NCI-H2196 treated with DMSO at 0.1 percent for 48 hours (cell line): ENCODE data around the gene MYO5C.
"Not testable (repeated sequence)": the region's sequence is repeated elsewhere in the genome, so short reads cannot be mapped to it uniquely, and the experiment has no call there.

ENCODE experiments used
- DNase-seq: peaks from one replicate; lab custom pipeline; 2025; ENCODE audit not compliant: unreplicated experiment; lab: John Stamatoyannopoulos, UW

The MYO5C gene

GRCh38 chr15:52308446-52309153 is 13.0 kb upstream of the MYO5C start:
- no peak for DNase-seq

DNA sequence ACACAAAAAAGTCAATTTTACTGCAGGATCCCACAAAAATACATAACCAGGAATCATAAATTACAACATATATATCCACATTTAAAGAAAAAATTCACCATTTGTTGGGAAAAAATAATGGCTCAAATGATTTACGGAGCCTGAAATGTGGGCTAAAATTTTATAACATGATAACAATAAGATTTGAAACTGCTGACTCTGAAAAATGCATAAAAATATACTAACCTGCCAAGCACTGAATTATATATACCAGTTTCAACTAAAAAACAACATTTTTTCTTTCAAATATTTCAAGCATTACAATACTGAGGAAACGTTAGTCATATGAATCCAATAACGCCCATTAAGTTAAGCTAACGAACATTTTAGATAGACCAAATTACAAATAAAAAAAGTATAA is 12.2 kb upstream of the MYO5C start:
- DNase-seq, result no peak

DNA sequence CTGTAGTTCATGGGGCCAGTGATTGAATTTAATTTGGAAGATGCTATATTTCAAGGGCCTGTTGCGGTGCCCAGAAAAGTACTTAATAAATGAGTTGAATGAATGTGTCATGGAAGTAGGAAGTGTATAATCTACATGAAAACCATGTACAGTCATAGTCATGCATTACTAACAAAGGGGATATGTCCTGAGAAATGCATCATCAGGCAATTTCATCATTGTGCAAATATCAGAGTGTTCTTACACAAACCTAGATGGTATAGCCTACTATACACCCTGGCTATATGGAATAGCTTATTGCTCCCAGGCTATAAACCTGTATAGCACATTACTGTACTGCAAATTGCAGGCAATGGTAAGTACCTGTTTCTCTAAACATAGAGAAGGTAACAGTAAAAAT is 10.7 kb upstream of the MYO5C start:
- DNase-seq, result no peak

DNA sequence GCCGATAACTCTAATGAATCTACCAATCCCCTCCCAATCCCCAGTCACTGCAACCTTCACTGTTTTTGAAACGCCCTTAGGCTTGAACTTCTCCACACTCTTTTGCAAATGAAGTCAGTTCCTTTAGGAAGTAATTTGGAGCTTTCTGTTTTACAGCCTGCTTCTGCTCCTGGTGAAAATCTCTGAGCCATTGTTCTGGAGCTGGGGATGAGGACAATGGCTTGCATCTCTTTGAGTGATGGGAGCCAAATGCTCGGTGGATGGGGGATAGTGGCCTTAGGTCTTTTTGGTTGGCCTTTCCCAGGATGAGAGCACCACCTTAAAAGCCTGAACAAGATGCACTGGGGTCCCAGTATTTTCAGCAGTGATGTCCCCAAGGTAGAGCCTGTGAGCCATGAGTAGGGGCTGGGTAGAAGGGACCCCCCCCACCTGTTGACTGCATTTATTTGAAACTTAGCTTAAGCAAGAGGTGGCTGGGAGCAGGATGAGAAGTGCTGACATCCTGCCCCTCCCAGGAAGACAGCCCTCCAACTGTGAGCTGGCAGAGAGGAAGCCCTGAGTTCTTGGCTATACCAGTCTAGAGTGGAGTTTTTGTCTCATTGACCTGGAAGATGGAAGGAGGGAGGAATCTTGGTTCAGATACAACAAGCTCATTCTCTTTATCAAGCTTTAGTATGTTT is 7.6 kb upstream of the MYO5C start:
- no peak for DNase-seq

- DNase-seq, result no peak
These were observed 5.8 kb upstream of the MYO5C start for GRCh38 chr15:52301265-52301847.

DNA sequence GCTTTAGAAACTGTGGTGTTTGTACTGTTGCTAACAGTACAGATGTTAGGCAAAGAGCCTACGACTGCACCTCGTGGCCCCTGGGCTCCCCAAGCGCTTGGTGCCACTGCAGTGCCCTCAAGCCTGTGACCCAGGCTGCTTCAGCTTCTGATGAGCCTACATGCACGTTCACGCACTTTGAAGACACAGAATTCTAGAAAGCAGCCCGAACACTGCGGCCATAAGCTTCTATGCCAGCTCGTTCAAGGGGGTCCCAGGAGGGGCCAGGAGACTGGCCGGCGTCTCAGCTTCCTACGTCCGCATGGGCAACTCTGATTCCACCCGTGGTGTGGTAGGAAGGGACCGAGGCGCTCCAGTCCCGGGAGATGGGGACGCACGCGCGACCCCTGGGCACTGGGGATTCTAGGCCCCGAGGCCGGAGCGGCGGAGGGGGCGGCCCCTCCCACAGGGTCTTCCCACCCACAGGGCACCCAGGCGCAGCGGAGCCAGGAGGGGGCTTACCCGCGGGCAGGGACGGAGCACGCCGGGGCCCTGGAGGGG is 653 bp downstream of the MYO5C start:
- no peak for DNase-seq

- DNase-seq, result no peak
These were observed 2.7 kb downstream of the MYO5C start for GRCh38 chr15:52292780-52293392.

- DNase-seq, result no peak
These were observed 4.4 kb downstream of the MYO5C start for GRCh38 chr15:52291204-52291603.

- no peak for DNase-seq
These were observed 4.8 kb downstream of the MYO5C start for GRCh38 chr15:52290800-52291199.

GRCh38 chr15:52290329-52290728 is 5.3 kb downstream of the MYO5C start:
- DNase-seq, result no peak

GRCh38 chr15:52289629-52290081 is 5.9 kb downstream of the MYO5C start:
- DNase-seq, result no peak

- DNase-seq, result no peak
These were observed 6.6 kb downstream of the MYO5C start for GRCh38 chr15:52288986-52289385.

DNA sequence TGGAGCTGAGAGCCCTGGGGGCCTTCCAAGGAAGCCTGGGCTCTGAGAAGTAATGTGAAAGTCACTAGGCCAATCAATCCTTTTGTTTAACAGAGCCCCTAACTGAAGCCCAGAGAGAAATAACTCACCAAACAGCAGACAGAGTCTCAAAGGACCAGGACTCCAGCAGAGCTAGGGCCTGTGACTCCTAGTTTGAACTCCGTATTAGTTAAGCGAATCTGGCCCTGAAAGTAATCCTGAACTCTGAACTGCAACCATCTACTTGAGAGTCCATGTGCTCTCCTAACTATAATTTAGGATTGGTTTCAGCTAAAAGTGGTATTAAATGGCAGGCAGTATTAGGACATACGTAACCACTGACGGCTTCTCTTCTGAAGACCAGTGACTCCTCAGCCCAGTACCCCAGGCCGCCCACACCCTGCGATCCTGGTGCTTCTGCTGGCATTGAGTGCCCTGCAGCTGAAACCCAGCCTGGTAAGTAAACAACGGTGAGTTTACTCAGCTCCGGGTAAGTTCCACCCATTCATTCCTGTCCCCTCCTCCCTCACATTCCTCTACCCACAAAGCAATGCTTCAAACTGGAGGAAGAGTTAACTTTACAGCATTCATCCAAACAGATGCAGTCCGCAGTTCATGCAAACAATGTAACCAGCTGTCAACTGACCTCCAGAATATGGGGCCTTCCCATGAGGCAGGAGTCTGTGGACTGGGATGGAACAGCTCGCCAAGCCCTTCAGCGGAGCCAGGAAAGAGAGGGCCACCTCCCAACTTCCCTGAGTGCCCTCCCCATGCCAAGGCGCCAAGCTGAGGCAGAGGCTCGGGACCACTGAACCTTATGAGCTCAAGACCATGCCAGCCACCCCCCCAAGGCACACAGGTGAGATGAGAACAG is 7.3 kb downstream of the MYO5C start:
- peak; percentile 28 for DNase-seq

DNA sequence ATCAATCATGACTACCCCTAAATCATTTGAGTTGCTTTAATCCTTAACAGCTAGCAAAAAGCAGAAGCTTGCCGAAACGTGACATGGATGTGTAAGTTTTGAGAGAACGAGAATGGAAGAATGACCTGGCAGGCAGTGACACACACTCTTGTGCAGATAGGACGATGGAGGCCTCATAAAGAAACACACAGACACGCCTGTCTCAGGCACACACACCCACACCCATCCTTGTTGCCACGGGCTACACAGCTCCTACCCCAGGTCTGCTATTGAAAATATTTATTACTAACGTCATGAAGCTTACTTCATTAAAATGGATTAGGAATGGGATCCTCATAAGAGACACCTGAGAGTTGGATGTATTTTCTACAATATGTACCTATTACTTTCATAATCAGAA is 8.5 kb downstream of the MYO5C start:
- DNase-seq, result no peak

- not testable (repeated sequence) for DNase-seq
These were observed 9.7 kb downstream of the MYO5C start for GRCh38 chr15:52285941-52286340.

- no peak for DNase-seq
These were observed 11.4 kb downstream of the MYO5C start for GRCh38 chr15:52284164-52284563.

GRCh38 chr15:52283281-52283680 is 12.3 kb downstream of the MYO5C start:
- no peak for DNase-seq

DNA sequence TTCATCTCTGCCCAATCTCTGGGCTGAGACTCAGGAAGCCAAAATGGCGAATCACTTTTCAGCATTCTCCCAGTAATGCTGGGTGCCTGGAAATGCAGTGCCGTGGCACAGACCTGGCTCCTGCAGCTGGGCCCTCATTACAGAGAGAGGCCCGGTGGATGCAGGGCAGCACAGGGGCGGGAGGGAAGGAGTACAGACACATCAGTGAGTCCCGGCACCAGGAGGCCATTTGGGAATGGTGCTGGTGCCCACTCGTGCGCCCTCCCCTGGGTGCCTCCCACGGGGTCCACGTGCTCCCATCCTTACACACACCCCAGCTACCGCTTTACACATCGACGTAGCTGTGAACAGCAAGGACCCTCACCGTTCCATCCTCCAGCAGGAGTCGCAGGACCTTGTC is 13.2 kb downstream of the MYO5C start:
- DNase-seq, result no peak

DNA sequence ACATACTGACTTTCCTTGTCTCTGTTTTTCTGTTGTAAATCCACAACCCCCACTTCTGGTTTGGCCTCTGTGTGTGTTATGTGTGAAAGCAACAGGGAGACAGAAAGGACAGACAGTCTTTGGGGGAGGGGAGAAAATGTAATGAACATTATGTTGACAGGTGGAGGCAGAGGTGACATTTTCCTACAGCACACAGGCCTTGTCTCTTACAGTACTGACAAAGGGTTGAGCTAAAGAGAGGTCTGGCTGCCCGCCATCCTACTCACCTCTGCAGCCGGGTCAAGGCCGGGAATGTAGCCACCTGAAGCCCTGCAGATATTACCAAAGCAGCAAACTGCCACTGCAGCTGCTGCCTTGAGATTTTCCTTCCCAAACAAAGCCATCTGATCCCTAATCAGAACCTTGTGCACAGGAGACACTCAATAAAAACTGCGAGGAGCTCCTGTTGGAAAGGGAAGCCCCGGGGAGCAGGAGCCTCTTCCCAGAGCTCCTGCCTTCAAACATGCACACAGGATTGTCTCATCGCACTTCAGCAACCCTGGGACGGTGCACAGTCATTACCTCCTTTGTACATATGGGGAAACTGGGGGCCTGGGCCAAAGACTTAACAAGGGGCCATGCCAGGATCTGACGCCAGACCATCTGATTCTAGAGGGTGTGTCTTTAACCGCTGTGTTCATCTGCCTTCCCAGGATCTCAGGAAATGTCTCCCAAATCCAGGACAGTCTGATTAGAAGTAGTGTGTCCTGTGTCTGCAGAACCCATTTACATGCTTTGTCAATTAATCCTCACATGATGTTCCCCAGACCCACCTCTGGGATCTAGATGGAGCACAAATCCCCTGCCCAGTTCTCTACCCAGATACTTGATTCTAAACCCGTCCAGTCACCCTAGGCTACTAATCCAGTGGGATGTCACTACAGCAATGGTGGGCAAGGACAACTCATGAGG is 14.2 kb downstream of the MYO5C start:
- DNase-seq, result no peak
